Measurements from ENCODE around the gene WDR88.

GRCh38 chr19:33191501-33191900 is 59.6 kb downstream of the WDR88 start:
- TF ChIP-seq USF2 (CRISPR knock-in tag; IDR thresholded peaks at IDR 0.05) (no peak), PRRX2 (CRISPR knock-in tag; IDR thresholded peaks at IDR 0.05) (no peak), NR3C1 (CRISPR knock-in tag; conservative IDR thresholded peaks at IDR 0.05; ENCODE audit: low read depth) (no peak), IRF2 (CRISPR knock-in tag; IDR thresholded peaks at IDR 0.05; ENCODE audit: borderline replicate concordance, low read depth) (no peak), CTCF (IDR thresholded peaks at IDR 0.05) (no peak), CDX4 (CRISPR knock-in tag; IDR thresholded peaks at IDR 0.05; ENCODE audit: borderline replicate concordance) (no peak)

All from WTC11 (cell line).